Nephron (organoid): ENCODE measurements around the gene DAB1.

Source experiments
- H3K27ac Mint-ChIP-seq, 3 experiments: 2 replicates each; pipeline ENCODE4 v1.8.0; 2020; ENCODE audit warnings: mixed read lengths in 3 of 3, mild to moderate bottlenecking in 2 of 3, moderate library complexity in 1 of 3
- H3K27me3 Mint-ChIP-seq: 2 replicates; pipeline ENCODE4 v1.8.0; 2021; ENCODE audit warnings: low read depth, mild to moderate bottlenecking, moderate library complexity, mixed read lengths
- H3K36me3 Mint-ChIP-seq: 2 replicates; pipeline ENCODE4 v1.8.0; 2020; ENCODE audit warnings: low read depth, mixed read lengths
- H3K4me1 Mint-ChIP-seq: 2 replicates; pipeline ENCODE4 v1.8.0; 2020; ENCODE audit warnings: mixed read lengths
- H3K4me3 Mint-ChIP-seq, 3 experiments: 2 replicates each; pipeline ENCODE4 v1.8.0; 2020; ENCODE audit warnings: mild to moderate bottlenecking in 3 of 3, mixed read lengths in 3 of 3, moderate library complexity in 2 of 3
- H3K9me3 Mint-ChIP-seq: 2 replicates; pipeline ENCODE4 v1.8.0; 2020; ENCODE audit warnings: mixed read lengths
- TF ChIP-seq, protein P1 (sequence below), 3 experiments: fragments of 200-600 bp; sonication (generic); IDR thresholded peaks; one replicate each; pipeline ENCODE4 v1.5.0; 2021; ENCODE audit warnings: antibody characterized with exemption in 3 of 3; ENCODE audit not compliant: unreplicated experiment in 3 of 3

Gene DAB1

DNA sequence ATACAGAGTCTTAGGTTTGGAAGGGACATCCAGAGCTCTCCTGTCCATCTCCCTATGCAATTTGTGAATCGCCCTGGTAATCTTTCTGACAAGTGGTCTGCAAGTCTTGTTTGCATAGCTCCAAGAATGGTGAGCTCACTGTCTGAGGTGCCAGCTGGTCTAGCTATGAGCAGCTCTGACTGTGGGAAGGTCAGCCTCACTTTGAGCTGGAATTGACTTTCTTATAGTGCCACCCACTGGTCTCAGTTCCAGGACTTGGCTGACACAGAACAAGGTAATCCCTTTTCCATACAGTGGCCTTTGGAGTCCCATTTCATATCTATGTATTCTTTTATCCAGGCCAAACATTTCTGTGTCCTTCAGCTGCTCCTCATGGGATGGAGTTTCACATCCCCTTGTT, 362.5 kb downstream of the DAB1 start:
- Mint-ChIP-seq H3K27ac (no peak overlapping the region), H3K27me3 (peaks cover 18% of the 10 kb centered on the region), H3K36me3 (no peaks in the 10 kb centered on the region), H3K9me3 (no peaks in the 10 kb centered on the region), H3K4me3 (no peak overlapping the region), H3K4me1 (peaks cover 13% of the 10 kb centered on the region)
- TF ChIP-seq, protein P1, sequence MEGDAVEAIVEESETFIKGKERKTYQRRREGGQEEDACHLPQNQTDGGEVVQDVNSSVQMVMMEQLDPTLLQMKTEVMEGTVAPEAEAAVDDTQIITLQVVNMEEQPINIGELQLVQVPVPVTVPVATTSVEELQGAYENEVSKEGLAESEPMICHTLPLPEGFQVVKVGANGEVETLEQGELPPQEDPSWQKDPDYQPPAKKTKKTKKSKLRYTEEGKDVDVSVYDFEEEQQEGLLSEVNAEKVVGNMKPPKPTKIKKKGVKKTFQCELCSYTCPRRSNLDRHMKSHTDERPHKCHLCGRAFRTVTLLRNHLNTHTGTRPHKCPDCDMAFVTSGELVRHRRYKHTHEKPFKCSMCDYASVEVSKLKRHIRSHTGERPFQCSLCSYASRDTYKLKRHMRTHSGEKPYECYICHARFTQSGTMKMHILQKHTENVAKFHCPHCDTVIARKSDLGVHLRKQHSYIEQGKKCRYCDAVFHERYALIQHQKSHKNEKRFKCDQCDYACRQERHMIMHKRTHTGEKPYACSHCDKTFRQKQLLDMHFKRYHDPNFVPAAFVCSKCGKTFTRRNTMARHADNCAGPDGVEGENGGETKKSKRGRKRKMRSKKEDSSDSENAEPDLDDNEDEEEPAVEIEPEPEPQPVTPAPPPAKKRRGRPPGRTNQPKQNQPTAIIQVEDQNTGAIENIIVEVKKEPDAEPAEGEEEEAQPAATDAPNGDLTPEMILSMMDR (IDR thresholded peaks at IDR 0.05; ENCODE audit: unreplicated experiment in 3 of 3): no peak

DNA sequence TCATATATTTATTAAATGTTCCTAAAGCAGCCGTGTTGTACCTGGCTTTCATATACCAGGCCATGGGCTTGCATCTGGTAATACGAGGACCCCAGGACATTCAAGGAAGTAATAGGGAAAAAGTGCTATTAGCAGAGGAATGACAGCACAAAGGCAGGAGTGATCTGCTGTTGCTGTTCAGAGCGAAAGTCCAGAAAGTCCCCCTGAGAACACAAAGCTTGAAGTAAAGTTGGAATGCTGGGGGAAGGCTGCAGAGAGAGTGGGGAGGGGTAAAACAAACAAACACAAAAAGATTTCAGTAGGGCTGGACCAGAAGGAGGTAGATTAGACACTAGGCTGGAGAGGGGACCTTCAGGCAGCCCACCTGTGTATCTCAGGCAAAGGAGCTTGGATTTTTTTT, 363.4 kb downstream of the DAB1 start:
- Mint-ChIP-seq H3K36me3 (no peaks in the 10 kb centered on the region), H3K4me1 (peaks cover 9% of the 10 kb centered on the region), H3K4me3 (no peak overlapping the region), H3K9me3 (no peaks in the 10 kb centered on the region), H3K27ac (no peak overlapping the region), H3K27me3 (peaks cover 14% of the 10 kb centered on the region)
- TF ChIP-seq, protein P1 (IDR thresholded peaks at IDR 0.05; ENCODE audit: unreplicated experiment in 3 of 3): no peak

DNA sequence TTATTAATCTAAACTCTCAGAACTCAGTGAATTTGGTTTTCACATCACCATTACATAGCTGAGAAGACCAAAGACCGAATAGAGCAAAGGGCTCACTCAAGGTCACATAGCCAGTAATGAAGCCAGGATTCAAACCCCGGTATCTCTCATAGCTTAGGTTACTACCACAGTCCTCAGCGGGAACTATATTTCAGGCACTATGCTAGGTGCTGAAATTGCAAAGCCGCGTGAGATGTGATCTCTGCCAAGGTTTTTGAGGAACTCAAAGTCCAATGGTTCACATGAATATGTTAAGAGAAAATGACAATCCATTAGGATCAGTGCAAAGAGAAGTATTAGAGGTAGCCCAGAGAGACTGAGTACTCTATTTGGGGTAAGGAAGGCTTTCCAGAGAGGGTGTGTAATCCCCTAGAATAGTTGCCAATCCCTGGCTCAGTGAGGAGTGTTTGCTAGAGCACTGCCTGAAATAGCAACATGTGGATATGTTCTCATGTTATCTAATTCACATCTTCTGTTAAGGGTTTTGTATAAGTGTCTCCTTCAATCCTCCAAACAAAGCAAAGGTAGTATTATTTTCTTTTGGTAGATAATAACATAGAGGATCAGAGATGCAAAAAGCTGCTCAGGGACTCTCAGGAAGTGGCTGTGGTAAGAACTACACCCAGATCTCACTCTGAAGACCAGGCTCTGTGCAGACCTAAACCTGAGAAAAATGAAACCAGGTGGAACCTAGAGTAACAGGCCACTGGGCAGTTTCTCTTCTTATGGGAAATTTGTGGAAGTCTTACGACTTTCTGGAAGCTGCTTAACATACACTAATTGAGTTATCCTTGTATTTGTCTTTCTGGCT, 365.0 kb downstream of the DAB1 start:
- TF ChIP-seq, protein P1 (IDR thresholded peaks at IDR 0.05; ENCODE audit: unreplicated experiment in 3 of 3): no peak
- H3K36me3 Mint-ChIP-seq: no peaks in the 10 kb centered on the region
- H3K4me3 Mint-ChIP-seq: no peak overlapping the region
- H3K9me3 Mint-ChIP-seq: no peaks in the 10 kb centered on the region
- H3K4me1 Mint-ChIP-seq: peaks cover 4% of the 10 kb centered on the region
- no peak overlapping the region for H3K27ac Mint-ChIP-seq
- peaks cover 14% of the 10 kb centered on the region for H3K27me3 Mint-ChIP-seq

DNA sequence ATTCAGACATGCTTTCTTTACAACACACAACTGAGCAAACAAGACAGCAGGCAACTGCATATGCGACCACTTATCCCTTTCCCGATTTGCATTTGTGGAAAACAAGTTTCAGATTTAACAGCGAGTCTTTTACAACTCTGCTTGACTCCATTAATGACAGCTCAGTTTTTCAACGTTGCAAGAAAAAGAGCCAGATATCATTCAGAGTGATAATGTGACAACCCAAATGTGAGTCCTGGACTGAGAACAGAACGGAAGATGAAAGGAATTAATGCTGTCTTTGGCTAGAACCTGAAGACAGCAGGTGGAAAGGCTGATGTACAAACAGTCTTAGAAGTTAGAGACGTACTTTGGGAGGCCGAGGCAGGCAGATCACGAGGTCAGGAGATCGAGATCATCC, 375.0 kb downstream of the DAB1 start:
- TF ChIP-seq, protein P1 (IDR thresholded peaks at IDR 0.05; ENCODE audit: unreplicated experiment in 3 of 3): no peak
- H3K36me3 Mint-ChIP-seq: no peaks in the 10 kb centered on the region
- H3K4me1 Mint-ChIP-seq: no peaks in the 10 kb centered on the region
- no peaks in the 10 kb centered on the region for H3K9me3 Mint-ChIP-seq
- H3K4me3 Mint-ChIP-seq: no peak overlapping the region
- peaks cover 12% of the 10 kb centered on the region for H3K27me3 Mint-ChIP-seq
- no peak overlapping the region for H3K27ac Mint-ChIP-seq

DNA sequence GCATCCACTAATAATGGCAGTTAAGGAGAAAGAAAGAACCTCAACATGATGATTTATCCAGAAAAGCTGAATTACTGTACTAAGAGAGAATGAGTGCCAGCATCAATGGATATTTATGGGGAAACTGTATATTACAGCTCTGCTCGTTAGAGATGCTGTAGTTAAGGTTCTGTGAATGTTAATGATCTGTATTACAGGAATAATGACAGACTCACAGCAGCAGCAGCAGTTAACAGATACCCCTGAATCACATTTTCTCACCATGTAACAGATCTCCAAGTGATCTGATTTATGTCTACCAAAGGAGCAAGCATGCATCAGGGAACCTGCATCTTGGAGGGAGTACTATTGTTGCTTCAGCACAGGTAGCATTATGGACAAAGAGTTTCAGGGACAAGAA, 377.4 kb downstream of the DAB1 start:
- TF ChIP-seq, protein P1 (IDR thresholded peaks at IDR 0.05; ENCODE audit: unreplicated experiment in 3 of 3): no peak

DNA sequence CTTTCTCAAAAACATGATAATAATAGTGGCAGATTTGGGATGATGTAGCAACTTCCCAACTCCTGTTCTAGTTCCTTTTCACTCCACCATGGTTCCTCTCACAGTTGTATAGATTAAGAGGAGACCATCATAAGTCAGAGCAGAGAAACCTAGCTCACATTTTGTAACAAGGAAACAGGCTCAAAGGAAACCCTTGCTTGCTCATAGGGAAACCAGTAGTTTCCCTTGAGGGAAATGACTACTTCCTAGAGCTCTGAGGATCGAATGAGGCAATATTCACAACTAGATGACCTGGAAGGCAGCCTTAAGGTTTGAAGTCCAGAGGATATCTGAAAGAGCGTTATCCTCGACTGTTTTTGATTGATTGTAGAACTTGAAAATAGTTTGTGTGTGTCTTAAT, 382.0 kb downstream of the DAB1 start:
- Mint-ChIP-seq H3K27ac (no peak overlapping the region), H3K36me3 (no peaks in the 10 kb centered on the region), H3K4me1 (peaks cover 6% of the 10 kb centered on the region), H3K9me3 (no peaks in the 10 kb centered on the region), H3K4me3 (no peak overlapping the region), H3K27me3 (peaks cover 14% of the 10 kb centered on the region)
- TF ChIP-seq, protein P1 (IDR thresholded peaks at IDR 0.05; ENCODE audit: unreplicated experiment in 3 of 3): no peak

More for the DNA sequence above, 377.4 kb downstream of the DAB1 start:
- Mint-ChIP-seq H3K27ac (no peak overlapping the region), H3K4me1 (no peaks in the 10 kb centered on the region), H3K4me3 (no peak overlapping the region), H3K27me3 (peaks cover 14% of the 10 kb centered on the region), H3K36me3 (no peaks in the 10 kb centered on the region), H3K9me3 (no peaks in the 10 kb centered on the region)
